ENCODE results near the gene C4BPA.

C4BPA gene

DNA sequence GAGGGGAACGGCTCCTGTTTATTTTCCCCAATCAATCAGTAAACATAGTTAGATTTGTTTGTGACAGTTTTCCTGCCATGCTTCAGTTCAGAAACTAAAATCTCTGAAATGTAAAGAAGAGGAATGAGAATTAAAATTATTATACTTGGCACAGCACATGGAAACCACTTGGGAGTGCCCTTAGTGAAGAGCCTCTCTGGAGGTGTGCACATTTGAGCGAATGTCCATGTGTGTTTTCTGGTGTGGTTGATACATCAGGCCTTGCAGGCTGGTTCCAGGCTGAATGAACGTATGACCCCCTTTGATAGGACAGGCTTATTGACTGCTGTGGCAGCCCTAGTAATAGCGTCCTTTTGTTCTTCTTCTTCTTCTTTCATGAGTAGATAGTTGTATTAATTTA, 27.1 kb downstream of the C4BPA start:
- TF ChIP-seq CTCF (IDR thresholded peaks at IDR 0.05): no peak
- TF ChIP-seq ZFX (IDR thresholded peaks at IDR 0.05; ENCODE audit: borderline replicate concordance): no peak
- H3K27ac ChIP-seq: no peak overlapping the region

DNA sequence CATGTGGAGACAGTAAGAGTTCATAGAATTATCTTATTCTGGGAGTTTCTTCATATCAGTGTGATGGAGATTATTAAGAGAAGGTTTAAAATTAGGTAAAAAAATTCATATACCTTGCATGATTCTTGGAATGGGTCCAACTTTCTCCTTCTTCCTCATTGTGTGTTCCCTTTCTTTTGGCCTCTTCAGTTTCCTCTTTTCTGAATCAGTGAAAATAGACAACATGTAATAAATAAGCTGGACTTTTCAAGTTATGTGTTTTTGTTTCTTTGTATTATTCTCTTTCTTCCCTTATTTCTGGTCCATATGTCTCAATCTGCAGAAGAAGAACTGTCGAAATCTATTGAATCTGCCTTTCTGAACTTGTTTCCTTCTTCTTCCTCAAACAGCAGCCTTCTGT, 30.5 kb downstream of the C4BPA start:
- H3K27ac ChIP-seq: no peak overlapping the region
- no peak for TF ChIP-seq CTCF (IDR thresholded peaks at IDR 0.05)
- no peak for TF ChIP-seq ZFX (IDR thresholded peaks at IDR 0.05; ENCODE audit: borderline replicate concordance)

GRCh38 chr1:207139616-207140015, 35.6 kb downstream of the C4BPA start:
- H3K27ac ChIP-seq: no peak overlapping the region
- no peak for TF ChIP-seq CTCF (IDR thresholded peaks at IDR 0.05)

GRCh38 chr1:207140536-207140935, 36.5 kb downstream of the C4BPA start:
- TF ChIP-seq ZFX (IDR thresholded peaks at IDR 0.05; ENCODE audit: borderline replicate concordance) (no peak), CTCF (IDR thresholded peaks at IDR 0.05) (no peak)

DNA sequence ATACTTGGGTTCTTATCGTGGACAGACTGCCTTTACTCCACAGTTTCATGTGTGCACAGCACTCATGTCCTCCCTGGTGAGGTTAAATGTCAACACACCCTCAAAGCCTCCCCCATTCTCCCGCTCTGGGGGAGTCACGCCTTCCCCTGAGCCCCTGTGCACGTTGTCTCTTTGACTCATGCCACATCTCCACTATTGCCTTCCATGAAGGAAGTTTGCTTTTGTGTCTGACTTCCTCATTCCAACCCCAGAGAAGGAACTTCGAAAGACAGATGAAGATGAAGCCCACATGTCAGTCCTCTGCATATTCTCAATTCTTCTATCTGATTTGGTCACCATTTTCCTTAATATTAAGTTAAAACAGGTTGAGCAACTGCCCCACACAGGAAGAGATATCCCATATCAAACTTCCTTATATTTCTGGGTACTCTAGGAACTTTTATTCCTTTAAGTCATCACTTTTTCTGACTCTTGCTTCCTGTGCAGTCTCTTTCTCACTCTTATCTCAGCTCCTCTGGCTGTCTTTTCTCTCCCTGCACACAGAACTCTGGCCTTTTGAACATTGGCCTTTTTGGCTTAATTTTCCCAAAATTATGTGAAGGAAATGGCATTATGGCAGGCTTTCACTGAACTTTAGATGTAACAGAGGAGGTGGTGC, 41.5 kb downstream of the C4BPA start:
- no peak for TF ChIP-seq CTCF (IDR thresholded peaks at IDR 0.05)
- TF ChIP-seq ZFX (IDR thresholded peaks at IDR 0.05; ENCODE audit: borderline replicate concordance): no peak
- H3K27ac ChIP-seq: no peak overlapping the region

More at GRCh38 chr1:207140536-207140935, 36.5 kb downstream of the C4BPA start:
- no peak overlapping the region for H3K27ac ChIP-seq

GRCh38 chr1:207151920-207152319, 47.9 kb downstream of the C4BPA start:
- TF ChIP-seq ZFX (IDR thresholded peaks at IDR 0.05; ENCODE audit: borderline replicate concordance): no peak
- no peak for TF ChIP-seq CTCF (IDR thresholded peaks at IDR 0.05)
- H3K27ac ChIP-seq: no peak overlapping the region

- H3K27ac ChIP-seq: peak overlapping the region; percentile 61
- TF ChIP-seq CTCF (IDR thresholded peaks at IDR 0.05) (no peak), ZFX (IDR thresholded peaks at IDR 0.05; ENCODE audit: borderline replicate concordance) (no peak)
Measured at GRCh38 chr1:207152792-207153468, 48.9 kb downstream of the C4BPA start.

Data from 22Rv1 (cell line).